HG03108 (cell line): ENCODE results near the gene DSE.

ENCODE experiments used
- ATAC-seq: cut with Tn5 transposase; IDR thresholded peaks from one replicate; pipeline ENCODE4 v1.9.1; 2021; ENCODE audit warnings: moderate library complexity; ENCODE audit not compliant: unreplicated experiment

The DSE gene

GRCh38 chr6:116406678-116407345 lies 36.1 kb downstream of the DSE start:
- no peak for ATAC-seq

- ATAC-seq: no peak
Observed at GRCh38 chr6:116408491-116408890, 37.7 kb downstream of the DSE start.

- ATAC-seq: peak; percentile 72
Observed at GRCh38 chr6:116409756-116410155, 39.0 kb downstream of the DSE start.

GRCh38 chr6:116411284-116411623 lies 40.5 kb downstream of the DSE start:
- no peak for ATAC-seq

- ATAC-seq: no peak
Observed at GRCh38 chr6:116412270-116412669, 41.5 kb downstream of the DSE start.

GRCh38 chr6:116413357-116413756 lies 42.6 kb downstream of the DSE start:
- ATAC-seq: no peak

- ATAC-seq: no peak
Observed at GRCh38 chr6:116417661-116418060, 46.9 kb downstream of the DSE start.

- no peak for ATAC-seq
Observed at GRCh38 chr6:116419069-116419786, 48.5 kb downstream of the DSE start.

GRCh38 chr6:116420341-116420740 lies 49.6 kb downstream of the DSE start:
- no peak for ATAC-seq

GRCh38 chr6:116422238-116422637 lies 51.5 kb downstream of the DSE start:
- no peak for ATAC-seq

- ATAC-seq: no peak
Observed at GRCh38 chr6:116424001-116424400, 53.3 kb downstream of the DSE start.

- ATAC-seq: no peak
Observed at GRCh38 chr6:116426551-116426950, 55.8 kb downstream of the DSE start.

- no peak for ATAC-seq
Observed at GRCh38 chr6:116429111-116429510, 58.4 kb downstream of the DSE start.

- no peak for ATAC-seq
Observed at GRCh38 chr6:116430860-116431259, 60.1 kb downstream of the DSE start.

GRCh38 chr6:116431964-116432595 lies 61.3 kb downstream of the DSE start:
- ATAC-seq: no peak

GRCh38 chr6:116433206-116433712 lies 62.5 kb downstream of the DSE start:
- no peak for ATAC-seq

- ATAC-seq: no peak
Observed at GRCh38 chr6:116434056-116434725, 63.4 kb downstream of the DSE start.

- ATAC-seq: no peak
Observed at GRCh38 chr6:116436586-116436985, 65.8 kb downstream of the DSE start.

- no peak for ATAC-seq
Observed at GRCh38 chr6:116437656-116438055, 66.9 kb downstream of the DSE start.

GRCh38 chr6:116438590-116439448 lies 68.1 kb downstream of the DSE start:
- no peak for ATAC-seq
